ENCODE results near the gene TRIP12.
"Not testable (repeated sequence)": the region's sequence is repeated elsewhere in the genome, so short reads cannot be mapped to it uniquely, and the experiment has no call there.

The TRIP12 gene

GRCh38 chr2:229921892-229922448, at the start of gene TRIP12:
Gene TRIP12, minus strand, starts transcription at chr2:229922009. Its CDS starts 41,930 bp downstream, at chr2:229880079.
- DNase-seq (ENCODE audit: low read depth), result peak; percentile 77

GRCh38 chr2:229971298-229971790, 49.5 kb upstream of the TRIP12 start:
- no peak for DNase-seq (ENCODE audit: low read depth)

- no peak for DNase-seq (ENCODE audit: low read depth)
Observed at GRCh38 chr2:229970406-229970805, 48.6 kb upstream of the TRIP12 start.

- no peak for DNase-seq (ENCODE audit: low read depth)
Observed at GRCh38 chr2:229969921-229970320, 48.1 kb upstream of the TRIP12 start.

- DNase-seq (ENCODE audit: low read depth), result not testable (repeated sequence)
Observed at GRCh38 chr2:229963596-229963995, 41.8 kb upstream of the TRIP12 start.

GRCh38 chr2:229956491-229956890, 34.7 kb upstream of the TRIP12 start:
- no peak for DNase-seq (ENCODE audit: low read depth)

GRCh38 chr2:229955663-229956062, 33.9 kb upstream of the TRIP12 start:
- DNase-seq (ENCODE audit: low read depth), result no peak

GRCh38 chr2:229952256-229952835, 30.5 kb upstream of the TRIP12 start:
- no peak for DNase-seq (ENCODE audit: low read depth)

GRCh38 chr2:229947544-229947943, 25.7 kb upstream of the TRIP12 start:
- DNase-seq (ENCODE audit: low read depth), result no peak

- DNase-seq (ENCODE audit: low read depth), result no peak
Observed at GRCh38 chr2:229945975-229946374, 24.2 kb upstream of the TRIP12 start.

- no peak for DNase-seq (ENCODE audit: low read depth)
Observed at GRCh38 chr2:229943770-229944449, 22.1 kb upstream of the TRIP12 start.

- DNase-seq (ENCODE audit: low read depth), result no peak
Observed at GRCh38 chr2:229943171-229943570, 21.4 kb upstream of the TRIP12 start.

- DNase-seq (ENCODE audit: low read depth), result no peak
Observed at GRCh38 chr2:229942671-229943070, 20.9 kb upstream of the TRIP12 start.

GRCh38 chr2:229937537-229937936, 15.7 kb upstream of the TRIP12 start:
- DNase-seq (ENCODE audit: low read depth), result no peak

GRCh38 chr2:229931241-229931640, 9.4 kb upstream of the TRIP12 start:
- no peak for DNase-seq (ENCODE audit: low read depth)

- no peak for DNase-seq (ENCODE audit: low read depth)
Observed at GRCh38 chr2:229930656-229931055, 8.8 kb upstream of the TRIP12 start.

- DNase-seq (ENCODE audit: low read depth), result no peak
Observed at GRCh38 chr2:229927817-229928321, 6.1 kb upstream of the TRIP12 start.

GRCh38 chr2:229925201-229925600, 3.4 kb upstream of the TRIP12 start:
- DNase-seq (ENCODE audit: low read depth), result no peak

- DNase-seq (ENCODE audit: low read depth), result not testable (repeated sequence)
Observed at GRCh38 chr2:229924541-229924940, 2.7 kb upstream of the TRIP12 start.

GRCh38 chr2:229922449-229923386, 909 bp upstream of the TRIP12 start, which contains the start of gene FBXO36:
Gene FBXO36, plus strand, starts transcription at chr2:229922503. Its CDS starts 11 bp downstream, at chr2:229922514.
- peak; percentile 85 for DNase-seq (ENCODE audit: low read depth)

- peak; percentile 60 for DNase-seq (ENCODE audit: low read depth)
Observed at GRCh38 chr2:229921101-229921891, 513 bp downstream of the TRIP12 start.

Data from stimulated activated CD8-positive, alpha-beta memory T cell treated with anti-CD3 and anti-CD28 coated beads, Interleukin-4, amount 100 ng/mL, for 24 hours (primary cell).